ENCODE results near the gene SSR4.

GRCh38 chrX:153771415-153772315 lies 22.8 kb upstream of the SSR4 start:
- TF ChIP-seq CTCF (IDR thresholded peaks at IDR 0.05; ENCODE audit: low read depth, low read length) (no peak), MYC (IDR thresholded peaks at IDR 0.05; ENCODE audit: low read depth, low read length) (no peak), POLR2A (IDR thresholded peaks at IDR 0.05; ENCODE audit: extremely low read depth, insufficient read length) (no peak)
